ENCODE results near the gene MGST2.

Gene MGST2

GRCh38 chr4:139682741-139683151 lies 17.1 kb downstream of the MGST2 start:
- no peak overlapping the region for H3K4me2 ChIP-seq (ENCODE audit: low read length)
- H3K27me3 ChIP-seq (ENCODE audit: control insufficient read depth, low read length) = no peaks in the 10 kb centered on the region
- no peaks in the 10 kb centered on the region; the same call in 1 of the 2 replicates for H3K36me3 ChIP-seq (ENCODE audit: control insufficient read depth, low read length)
- no peak for TF ChIP-seq EZH2phosphoT487 (IDR thresholded peaks at IDR 0.05; ENCODE audit: borderline replicate concordance, low read length)
- TF ChIP-seq CTCF (IDR thresholded peaks at IDR 0.05; ENCODE audit: low read depth, low read length, poor library complexity, severe bottlenecking) = no peak
- H3K4me1 ChIP-seq (ENCODE audit: control insufficient read depth, low read length) = no peaks in the 10 kb centered on the region
- no peaks in the 10 kb centered on the region for H3K79me2 ChIP-seq (ENCODE audit: control insufficient read depth, low read length)
- H3K9me2 ChIP-seq (replicated peaks; ENCODE audit: control insufficient read depth, low read length) = no peaks in the 10 kb centered on the region
- H4K20me1 ChIP-seq (ENCODE audit: control insufficient read depth, insufficient read depth, low read depth, low read length) = no peaks in the 10 kb centered on the region
- H3K9me3 ChIP-seq (ENCODE audit: control insufficient read depth, insufficient read depth, low read length) = no peaks in the 10 kb centered on the region
- no peak overlapping the region for H3K4me3 ChIP-seq (ENCODE audit: low read length)
- H3F3A ChIP-seq (ENCODE audit: control insufficient read depth, insufficient read depth) = no peaks in the 10 kb centered on the region
- no peak overlapping the region for H3K27ac ChIP-seq (ENCODE audit: low read depth, low read length)

GRCh38 chr4:139684351-139684750 lies 18.7 kb downstream of the MGST2 start:
- no peaks in the 10 kb centered on the region for H3K4me1 ChIP-seq (ENCODE audit: control insufficient read depth, low read length)
- TF ChIP-seq CTCF (IDR thresholded peaks at IDR 0.05; ENCODE audit: low read depth, low read length, poor library complexity, severe bottlenecking) (no peak), EZH2phosphoT487 (IDR thresholded peaks at IDR 0.05; ENCODE audit: borderline replicate concordance, low read length) (no peak)
- H3K27me3 ChIP-seq (ENCODE audit: control insufficient read depth, low read length) = no peaks in the 10 kb centered on the region
- no peak overlapping the region for H3K4me3 ChIP-seq (ENCODE audit: low read length)
- H3K27ac ChIP-seq (ENCODE audit: low read depth, low read length) = no peak overlapping the region
- H3K9me2 ChIP-seq (replicated peaks; ENCODE audit: control insufficient read depth, low read length) = no peaks in the 10 kb centered on the region
- no peaks in the 10 kb centered on the region; the same call in 1 of the 2 replicates for H3K36me3 ChIP-seq (ENCODE audit: control insufficient read depth, low read length)
- H4K20me1 ChIP-seq (ENCODE audit: control insufficient read depth, insufficient read depth, low read depth, low read length) = no peaks in the 10 kb centered on the region
- no peak overlapping the region for H3K4me2 ChIP-seq (ENCODE audit: low read length)
- H3F3A ChIP-seq (ENCODE audit: control insufficient read depth, insufficient read depth) = no peaks in the 10 kb centered on the region
- no peaks in the 10 kb centered on the region for H3K9me3 ChIP-seq (ENCODE audit: control insufficient read depth, insufficient read depth, low read length)
- no peaks in the 10 kb centered on the region for H3K79me2 ChIP-seq (ENCODE audit: control insufficient read depth, low read length)

- no peak overlapping the region for H3K4me2 ChIP-seq (ENCODE audit: low read length)
Observed at GRCh38 chr4:139685180-139685579, 19.6 kb downstream of the MGST2 start.

GRCh38 chr4:139686130-139686529 lies 20.5 kb downstream of the MGST2 start:
- Histone ChIP-seq H3F3A (ENCODE audit: control insufficient read depth, insufficient read depth) (no peaks in the 10 kb centered on the region), H3K27me3 (ENCODE audit: control insufficient read depth, low read length) (no peaks in the 10 kb centered on the region), H3K9me3 (ENCODE audit: control insufficient read depth, insufficient read depth, low read length) (no peaks in the 10 kb centered on the region), H3K4me3 (ENCODE audit: low read length) (no peak overlapping the region), H3K79me2 (ENCODE audit: control insufficient read depth, low read length) (no peaks in the 10 kb centered on the region), H4K20me1 (ENCODE audit: control insufficient read depth, insufficient read depth, low read depth, low read length) (no peaks in the 10 kb centered on the region), H3K27ac (ENCODE audit: low read depth, low read length) (no peak overlapping the region), H3K36me3 (ENCODE audit: control insufficient read depth, low read length) (no peaks in the 10 kb centered on the region), H3K4me2 (ENCODE audit: low read length) (no peak overlapping the region), H3K9me2 (replicated peaks; ENCODE audit: control insufficient read depth, low read length) (no peaks in the 10 kb centered on the region), H3K4me1 (ENCODE audit: control insufficient read depth, low read length) (no peaks in the 10 kb centered on the region)
- TF ChIP-seq EZH2phosphoT487 (IDR thresholded peaks at IDR 0.05; ENCODE audit: borderline replicate concordance, low read length) (no peak), CTCF (IDR thresholded peaks at IDR 0.05; ENCODE audit: low read depth, low read length, poor library complexity, severe bottlenecking) (no peak)

More at GRCh38 chr4:139685180-139685579, 19.6 kb downstream of the MGST2 start:
- Histone ChIP-seq H3K27ac (ENCODE audit: low read depth, low read length) (no peak overlapping the region), H3F3A (ENCODE audit: control insufficient read depth, insufficient read depth) (no peaks in the 10 kb centered on the region), H3K4me3 (ENCODE audit: low read length) (no peak overlapping the region), H3K27me3 (ENCODE audit: control insufficient read depth, low read length) (no peaks in the 10 kb centered on the region), H3K36me3 (ENCODE audit: control insufficient read depth, low read length) (no peaks in the 10 kb centered on the region), H3K4me1 (ENCODE audit: control insufficient read depth, low read length) (no peaks in the 10 kb centered on the region), H3K9me3 (ENCODE audit: control insufficient read depth, insufficient read depth, low read length) (no peaks in the 10 kb centered on the region), H4K20me1 (ENCODE audit: control insufficient read depth, insufficient read depth, low read depth, low read length) (no peaks in the 10 kb centered on the region), H3K9me2 (replicated peaks; ENCODE audit: control insufficient read depth, low read length) (no peaks in the 10 kb centered on the region), H3K79me2 (ENCODE audit: control insufficient read depth, low read length) (no peaks in the 10 kb centered on the region)
- TF ChIP-seq EZH2phosphoT487 (IDR thresholded peaks at IDR 0.05; ENCODE audit: borderline replicate concordance, low read length) = no peak

Measured in DOHH2 (cell line).